K562 (cell line): ENCODE data around the gene SSH3. TPM values are rescaled to one million over a fixed set of nuclear protein-coding genes. Genes with fewer than 3 reads are reported as not detected.
A peak's percentile ranks its signal among the peaks of the same experiment; 100 is the strongest.

Experiments
- CCNT2 ChIP-seq: IDR thresholded peaks from 2 replicates; pipeline ENCODE4 v1.6.1; 2011; ENCODE audit warnings: borderline replicate concordance, low read depth, mild to moderate bottlenecking, moderate library complexity, mixed read lengths, low read length; ENCODE audit not compliant: insufficient read length; ENCODE audit errors: extremely low read depth
- CEBPB ChIP-seq: fragments of 450-650 bp; IDR thresholded peaks from 2 replicates; pipeline ENCODE4 v1.6.1; 2016; ENCODE audit warnings: missing genetic modification characterization, missing compliant biosample characterization
- CREM ChIP-seq: IDR thresholded peaks from 2 replicates; pipeline ENCODE4 v1.6.1; 2014; ENCODE audit warnings: antibody characterized with exemption, low read depth
- CSDE1 ChIP-seq, 2 experiments: fragments of 450-650 bp; IDR thresholded peaks; 2 replicates each; pipeline ENCODE4 v1.6.1; 2016; ENCODE audit warnings: mild to moderate bottlenecking in 1 of 2
- FOSL1 ChIP-seq: fragments of 200-800 bp; sonication (Bioruptor generic); conservative IDR thresholded peaks from 2 replicates; pipeline ENCODE4 v1.6.1; 2016; ENCODE audit warnings: missing genetic modification characterization, missing compliant biosample characterization
- FOXM1 ChIP-seq, 2 experiments: fragments of 450-650 bp in 1 of 2; sonication (generic) in 1 of 2; formaldehyde crosslinking in 1 of 2; IDR thresholded peaks; 2 replicates each; pipeline versions ENCODE4 v1.6.1 to v1.9.0; 2017 to 2022; ENCODE audit warnings: low read depth in 2 of 2, mild to moderate bottlenecking in 2 of 2, missing genetic modification reagents in 1 of 2, moderate library complexity in 1 of 2
- ILF3 ChIP-seq: fragments of 450-650 bp; IDR thresholded peaks from 2 replicates; pipeline ENCODE4 v1.6.1; 2018; ENCODE audit warnings: antibody characterized with exemption, mild to moderate bottlenecking, moderate library complexity, borderline replicate concordance
- NFE2L1 ChIP-seq: fragments of 450-650 bp; IDR thresholded peaks from 2 replicates; pipeline ENCODE4 v1.6.1; 2016; ENCODE audit warnings: missing genetic modification characterization, low read depth, mild to moderate bottlenecking, missing compliant biosample characterization, moderate library complexity, borderline replicate concordance
- PHB ChIP-seq: fragments of 250-450 bp; sonication (Bioruptor Pico); IDR thresholded peaks from 2 replicates; pipeline ENCODE4 v1.5.0; 2021
- RHOXF2B ChIP-seq: fragments of 250-450 bp; sonication (Bioruptor Pico); conservative IDR thresholded peaks from 2 replicates; pipeline ENCODE4 v1.5.1; 2021
- RNF2 ChIP-seq: sonication (generic); IDR thresholded peaks from 2 replicates; pipeline ENCODE4 v1.6.1; 2016
- ZNF408 ChIP-seq: fragments of 250-450 bp; sonication (Bioruptor Pico); IDR thresholded peaks from 2 replicates; pipeline ENCODE4 v1.4.0; 2020; ENCODE audit warnings: low read depth, mild to moderate bottlenecking, moderate library complexity
- ZNF707 ChIP-seq: fragments of 250-450 bp; sonication (Bioruptor Pico); conservative IDR thresholded peaks from 2 replicates; pipeline ENCODE4 v1.8.0; 2022; ENCODE audit warnings: inconsistent platforms, mild to moderate bottlenecking, moderate library complexity
- polyA plus RNA-seq, 8 experiments: library from polyadenylated mRNA; depleted of rRNA in 4 of 8; stranded (reverse) in 5 of 8; unstranded in 3 of 8; fragments of >200 nt; fragmentation: Nextera tagmentation in 2 of 8; fragmentation: Illumina TruSeq in 1 of 8; extraction: Ambion mirVana in 2 of 8; extraction: Trizol in 1 of 8; gene quantifications; 2 replicates each; pipeline versions ENCODE4 v1.2.1 to v1.2.3, GENCODE V29; 2011 to 2014; ENCODE audit warnings: inconsistent platforms in 1 of 8, missing spikeins in 1 of 8
- total RNA-seq, 7 experiments: library from RNA; depleted of rRNA in 6 of 7; stranded (reverse); fragments of >200 nt in 6 of 7; fragmentation: Illumina TruSeq in 2 of 7; extraction: Trizol in 2 of 7; gene quantifications; 2 replicates each; pipeline versions ENCODE4 v1.2.1 to v1.2.3, GENCODE V29; 2011 to 2021; ENCODE audit warnings: low replicate concordance in 1 of 7
- TF ChIP-seq, protein P1 (sequence below), 2 experiments: fragments of 450-650 bp in 1 of 2; IDR thresholded peaks; 2 replicates each; pipeline ENCODE4 v1.6.1; 2011 to 2017; ENCODE audit warnings: low read depth in 2 of 2, antibody characterized with exemption in 1 of 2, borderline replicate concordance in 1 of 2, low read length in 1 of 2, mild to moderate bottlenecking in 1 of 2, mixed read lengths in 1 of 2; ENCODE audit not compliant: control insufficient read depth in 1 of 2
- TF ChIP-seq, protein P2 (sequence below): fragments of 250-450 bp; sonication (Bioruptor Pico); IDR thresholded peaks from 2 replicates; pipeline ENCODE4 v1.8.0; 2022; ENCODE audit warnings: inconsistent platforms, mild to moderate bottlenecking, moderate library complexity, borderline replicate concordance
- TF ChIP-seq, protein P3 (sequence below): fragments of 450-650 bp; IDR thresholded peaks from 2 replicates; pipeline ENCODE4 v1.6.1; 2016; ENCODE audit warnings: antibody characterized with exemption

SSH3 gene
- total and polyA plus RNA-seq, 9 of the 15 experiments (the other 6 are each of a cell fraction or from before 2014, with no cell fraction given), result 0.07 to 1.0 (median 0.24) TPM; not detected in 3

DNA sequence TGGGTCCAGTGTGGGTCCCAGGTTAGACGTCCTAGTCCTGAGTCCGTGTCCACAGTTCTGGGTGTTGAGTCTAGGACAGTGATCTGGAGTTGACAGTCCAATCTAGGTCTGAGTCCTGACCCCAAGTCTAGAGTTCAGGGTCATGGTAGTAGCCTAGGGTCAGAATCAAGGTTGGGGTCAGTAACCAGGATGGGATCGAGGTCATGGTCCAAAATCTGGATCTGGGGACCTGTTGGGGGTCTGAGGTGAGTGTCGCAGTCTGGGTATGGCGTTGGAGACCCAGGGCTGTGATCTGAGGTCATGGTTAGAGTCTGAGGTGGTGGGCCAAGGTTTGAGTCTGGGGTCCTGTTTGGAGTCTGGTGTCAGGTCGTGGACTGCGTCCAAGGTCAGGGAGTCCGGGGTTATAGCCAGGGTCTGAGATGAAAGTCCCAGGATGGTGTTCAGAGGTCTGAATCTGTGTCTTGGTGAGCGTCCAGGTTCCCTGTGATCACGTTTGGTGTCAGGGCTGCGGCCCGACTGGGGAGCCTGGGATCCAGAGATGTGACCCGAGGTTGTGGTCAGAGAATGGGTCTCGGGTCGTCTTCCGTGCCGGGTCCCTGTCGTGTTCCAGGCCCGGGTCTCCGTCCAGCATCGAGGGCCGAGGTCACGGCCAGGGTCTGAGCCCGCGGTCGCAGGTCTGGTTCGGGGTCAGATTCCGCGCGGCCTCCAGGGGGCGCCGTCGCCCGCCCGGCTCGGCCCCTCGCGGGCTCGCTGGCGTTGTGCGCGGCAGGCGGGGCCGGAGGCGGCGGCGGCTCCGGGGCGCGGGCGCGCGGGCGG is 37.5 kb upstream of the SSH3 start (continued):
- TF ChIP-seq FOSL1 (tag), result no peak
- TF ChIP-seq ZNF408 (CRISPR knock-in tag), result no peak
- TF ChIP-seq CEBPB (tag), result no peak
- no peak for TF ChIP-seq ILF3
- TF ChIP-seq RNF2, result no peak
- no peak for TF ChIP-seq ZNF707
- TF ChIP-seq CSDE1 (IDR thresholded peaks at IDR 0.05), result no peak
- TF ChIP-seq, protein P1, sequence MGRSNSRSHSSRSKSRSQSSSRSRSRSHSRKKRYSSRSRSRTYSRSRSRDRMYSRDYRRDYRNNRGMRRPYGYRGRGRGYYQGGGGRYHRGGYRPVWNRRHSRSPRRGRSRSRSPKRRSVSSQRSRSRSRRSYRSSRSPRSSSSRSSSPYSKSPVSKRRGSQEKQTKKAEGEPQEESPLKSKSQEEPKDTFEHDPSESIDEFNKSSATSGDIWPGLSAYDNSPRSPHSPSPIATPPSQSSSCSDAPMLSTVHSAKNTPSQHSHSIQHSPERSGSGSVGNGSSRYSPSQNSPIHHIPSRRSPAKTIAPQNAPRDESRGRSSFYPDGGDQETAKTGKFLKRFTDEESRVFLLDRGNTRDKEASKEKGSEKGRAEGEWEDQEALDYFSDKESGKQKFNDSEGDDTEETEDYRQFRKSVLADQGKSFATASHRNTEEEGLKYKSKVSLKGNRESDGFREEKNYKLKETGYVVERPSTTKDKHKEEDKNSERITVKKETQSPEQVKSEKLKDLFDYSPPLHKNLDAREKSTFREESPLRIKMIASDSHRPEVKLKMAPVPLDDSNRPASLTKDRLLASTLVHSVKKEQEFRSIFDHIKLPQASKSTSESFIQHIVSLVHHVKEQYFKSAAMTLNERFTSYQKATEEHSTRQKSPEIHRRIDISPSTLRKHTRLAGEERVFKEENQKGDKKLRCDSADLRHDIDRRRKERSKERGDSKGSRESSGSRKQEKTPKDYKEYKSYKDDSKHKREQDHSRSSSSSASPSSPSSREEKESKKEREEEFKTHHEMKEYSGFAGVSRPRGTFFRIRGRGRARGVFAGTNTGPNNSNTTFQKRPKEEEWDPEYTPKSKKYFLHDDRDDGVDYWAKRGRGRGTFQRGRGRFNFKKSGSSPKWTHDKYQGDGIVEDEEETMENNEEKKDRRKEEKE (IDR thresholded peaks at IDR 0.05; ENCODE audit: borderline replicate concordance in 1 of 2, control insufficient read depth in 1 of 2, low read depth in 2 of 2, low read length in 1 of 2), result no peak
- no peak for TF ChIP-seq PHB (CRISPR knock-in tag)
- TF ChIP-seq CREM, result peak; percentile 46
- peak; percentile 14 for TF ChIP-seq CCNT2
- no peak for TF ChIP-seq RHOXF2B (CRISPR knock-in tag)
- TF ChIP-seq, protein P2, sequence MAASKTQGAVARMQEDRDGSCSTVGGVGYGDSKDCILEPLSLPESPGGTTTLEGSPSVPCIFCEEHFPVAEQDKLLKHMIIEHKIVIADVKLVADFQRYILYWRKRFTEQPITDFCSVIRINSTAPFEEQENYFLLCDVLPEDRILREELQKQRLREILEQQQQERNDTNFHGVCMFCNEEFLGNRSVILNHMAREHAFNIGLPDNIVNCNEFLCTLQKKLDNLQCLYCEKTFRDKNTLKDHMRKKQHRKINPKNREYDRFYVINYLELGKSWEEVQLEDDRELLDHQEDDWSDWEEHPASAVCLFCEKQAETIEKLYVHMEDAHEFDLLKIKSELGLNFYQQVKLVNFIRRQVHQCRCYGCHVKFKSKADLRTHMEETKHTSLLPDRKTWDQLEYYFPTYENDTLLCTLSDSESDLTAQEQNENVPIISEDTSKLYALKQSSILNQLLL (CRISPR knock-in tag), result no peak
- no peak for TF ChIP-seq NFE2L1 (tag)
- no peak for TF ChIP-seq FOXM1 (IDR thresholded peaks at IDR 0.05; ENCODE audit: low read depth)
- no peak for TF ChIP-seq FOXM1 (CRISPR knock-in tag; IDR thresholded peaks at IDR 0.05; ENCODE audit: low read depth)
- TF ChIP-seq, protein P3, sequence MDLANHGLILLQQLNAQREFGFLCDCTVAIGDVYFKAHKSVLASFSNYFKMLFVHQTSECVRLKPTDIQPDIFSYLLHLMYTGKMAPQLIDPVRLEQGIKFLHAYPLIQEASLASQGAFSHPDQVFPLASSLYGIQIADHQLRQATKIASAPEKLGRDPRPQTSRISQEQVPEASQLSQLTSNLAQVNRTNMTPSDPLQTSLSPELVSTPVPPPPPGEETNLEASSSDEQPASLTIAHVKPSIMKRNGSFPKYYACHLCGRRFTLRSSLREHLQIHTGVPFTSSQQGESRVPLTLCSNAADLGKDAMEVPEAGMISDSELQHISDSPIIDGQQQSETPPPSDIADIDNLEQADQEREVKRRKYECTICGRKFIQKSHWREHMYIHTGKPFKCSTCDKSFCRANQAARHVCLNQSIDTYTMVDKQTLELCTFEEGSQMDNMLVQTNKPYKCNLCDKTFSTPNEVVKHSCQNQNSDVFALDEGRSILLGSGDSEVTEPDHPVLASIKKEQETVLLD, result no peak
